GM10248 (cell line): ENCODE measurements around the gene ZNF462.

Experiments
- CTCF ChIA-PET: fragments of 300-600 bp; sonication (Branson Sonifier 250); formaldehyde crosslinking; extraction: SDS; loops from one replicate; lab custom pipeline; 2021; ENCODE audit warnings: antibody characterized with exemption; lab: Yijun Ruan, JAX
- POLR2A ChIA-PET: fragments of 350-650 bp; sonication (Branson Sonifier 250); formaldehyde crosslinking; extraction: SDS; loops from one replicate; lab custom pipeline; 2020; ENCODE audit warnings: antibody characterized with exemption; lab: Yijun Ruan, JAX
- DNase-seq: peaks from one replicate; pipeline ENCODE4 v3.0.0; 2012; ENCODE audit errors: extremely low spot score
- TF ChIP-seq, protein P1 (sequence below): IDR thresholded peaks from 2 replicates; pipeline ENCODE4 v1.5.1; 2012; ENCODE audit warnings: mild to moderate bottlenecking, low read depth; ENCODE audit errors: extremely low read depth, missing control alignments, control extremely low read depth

The ZNF462 gene

DNA sequence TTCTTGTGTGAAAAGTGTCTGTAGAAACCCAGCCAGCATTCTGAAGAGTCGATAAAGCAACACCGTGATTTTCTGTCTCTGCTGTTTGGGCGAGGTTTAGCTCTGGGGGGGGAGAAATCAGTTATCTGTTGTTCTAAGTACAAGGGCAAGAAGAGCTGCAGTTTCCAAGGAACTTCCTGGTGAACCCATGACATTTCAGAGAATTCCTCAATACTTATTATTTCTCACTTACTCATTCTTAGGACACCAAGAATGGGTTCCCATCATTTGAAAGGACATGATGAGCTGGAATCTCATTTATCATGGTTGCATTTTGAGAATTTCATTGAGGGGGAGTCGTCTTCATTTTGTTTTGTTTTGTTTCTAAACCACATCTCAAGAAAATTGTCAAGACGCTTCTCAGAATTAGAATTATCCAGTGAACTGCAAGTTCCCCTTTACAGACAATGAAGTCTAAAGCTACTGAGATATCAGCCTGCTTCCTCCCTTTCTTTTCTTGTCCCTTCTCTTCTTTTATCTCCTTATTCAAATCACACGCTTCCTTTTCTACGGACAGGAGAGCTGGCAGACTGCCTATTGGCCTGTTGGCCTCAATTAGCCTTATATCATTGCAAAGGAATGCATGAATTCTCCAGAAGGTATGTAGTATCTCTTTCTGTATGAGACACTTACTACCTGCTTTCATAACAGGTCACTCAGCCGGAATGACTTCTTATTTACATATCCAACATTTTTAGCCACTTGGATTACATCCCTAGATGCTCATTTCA, 53.7 kb downstream of the ZNF462 start:
- no peak for DNase-seq
- POLR2A ChIA-PET, result no interaction called here
- CTCF ChIA-PET, result interaction anchor here (1.2 kb wide), 1 partner anchor 11 kb away, joined by 4 read pairs; no protein-coding TSS in a partner anchor
- TF ChIP-seq, protein P1, sequence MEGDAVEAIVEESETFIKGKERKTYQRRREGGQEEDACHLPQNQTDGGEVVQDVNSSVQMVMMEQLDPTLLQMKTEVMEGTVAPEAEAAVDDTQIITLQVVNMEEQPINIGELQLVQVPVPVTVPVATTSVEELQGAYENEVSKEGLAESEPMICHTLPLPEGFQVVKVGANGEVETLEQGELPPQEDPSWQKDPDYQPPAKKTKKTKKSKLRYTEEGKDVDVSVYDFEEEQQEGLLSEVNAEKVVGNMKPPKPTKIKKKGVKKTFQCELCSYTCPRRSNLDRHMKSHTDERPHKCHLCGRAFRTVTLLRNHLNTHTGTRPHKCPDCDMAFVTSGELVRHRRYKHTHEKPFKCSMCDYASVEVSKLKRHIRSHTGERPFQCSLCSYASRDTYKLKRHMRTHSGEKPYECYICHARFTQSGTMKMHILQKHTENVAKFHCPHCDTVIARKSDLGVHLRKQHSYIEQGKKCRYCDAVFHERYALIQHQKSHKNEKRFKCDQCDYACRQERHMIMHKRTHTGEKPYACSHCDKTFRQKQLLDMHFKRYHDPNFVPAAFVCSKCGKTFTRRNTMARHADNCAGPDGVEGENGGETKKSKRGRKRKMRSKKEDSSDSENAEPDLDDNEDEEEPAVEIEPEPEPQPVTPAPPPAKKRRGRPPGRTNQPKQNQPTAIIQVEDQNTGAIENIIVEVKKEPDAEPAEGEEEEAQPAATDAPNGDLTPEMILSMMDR, result no peak

DNA sequence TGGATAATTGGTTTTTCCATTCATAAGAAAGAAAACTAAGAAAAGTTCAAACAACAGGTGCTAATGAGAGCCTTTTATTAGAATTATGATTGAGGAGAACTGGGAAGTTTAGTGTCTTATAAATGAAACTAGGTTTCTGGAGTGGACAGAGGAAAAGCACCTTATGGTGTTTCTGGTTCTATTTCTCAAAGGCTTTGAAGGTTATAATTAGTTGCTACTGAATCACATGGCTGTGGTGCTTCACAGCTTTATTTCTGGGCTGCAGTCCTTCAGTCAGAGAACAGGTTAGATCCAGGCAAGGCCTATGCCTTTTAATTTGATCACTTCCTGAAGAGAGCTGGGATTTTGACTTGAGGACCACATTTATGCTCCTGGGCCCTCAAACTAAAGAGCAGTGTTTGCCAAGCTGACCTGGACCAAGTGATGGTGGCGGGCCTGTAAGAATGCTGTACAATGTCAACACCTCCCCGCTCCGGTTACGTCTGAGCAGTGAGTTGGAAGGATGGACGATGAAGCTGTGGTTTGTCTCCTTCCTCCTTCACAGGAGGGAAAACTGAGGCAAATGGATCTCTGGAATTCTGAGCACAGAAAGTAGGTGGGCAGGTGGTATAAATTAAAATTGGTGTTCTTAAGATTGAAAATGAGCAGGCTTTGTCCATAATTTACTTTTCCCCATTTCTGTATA, 56.0 kb downstream of the ZNF462 start:
- CTCF ChIA-PET, result no interaction called here
- no peak for DNase-seq
- TF ChIP-seq, protein P1, result no peak
- POLR2A ChIA-PET, result no interaction called here

DNA sequence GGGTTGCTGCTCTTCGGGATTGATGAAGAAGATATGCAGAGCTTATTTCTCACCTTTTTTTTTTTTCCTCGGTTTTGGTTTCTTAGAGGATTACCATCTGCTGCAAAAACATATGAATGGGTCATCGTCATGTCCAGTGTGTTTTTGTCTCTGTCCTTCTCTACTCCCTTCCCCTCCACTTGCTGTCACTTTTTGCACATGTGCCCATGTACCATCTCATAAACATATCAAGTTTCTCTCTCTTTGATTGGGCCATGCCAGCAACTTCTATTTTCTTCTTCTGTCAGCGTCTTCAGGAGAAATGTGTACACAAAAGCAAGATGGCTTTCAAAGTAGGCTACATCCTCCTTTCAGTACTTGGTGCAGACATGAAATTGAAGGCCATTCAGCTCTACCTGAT, 57.1 kb downstream of the ZNF462 start:
- ChIA-PET POLR2A (no interaction called here), CTCF (no interaction called here)
- TF ChIP-seq, protein P1, result no peak
- DNase-seq, result no peak

DNA sequence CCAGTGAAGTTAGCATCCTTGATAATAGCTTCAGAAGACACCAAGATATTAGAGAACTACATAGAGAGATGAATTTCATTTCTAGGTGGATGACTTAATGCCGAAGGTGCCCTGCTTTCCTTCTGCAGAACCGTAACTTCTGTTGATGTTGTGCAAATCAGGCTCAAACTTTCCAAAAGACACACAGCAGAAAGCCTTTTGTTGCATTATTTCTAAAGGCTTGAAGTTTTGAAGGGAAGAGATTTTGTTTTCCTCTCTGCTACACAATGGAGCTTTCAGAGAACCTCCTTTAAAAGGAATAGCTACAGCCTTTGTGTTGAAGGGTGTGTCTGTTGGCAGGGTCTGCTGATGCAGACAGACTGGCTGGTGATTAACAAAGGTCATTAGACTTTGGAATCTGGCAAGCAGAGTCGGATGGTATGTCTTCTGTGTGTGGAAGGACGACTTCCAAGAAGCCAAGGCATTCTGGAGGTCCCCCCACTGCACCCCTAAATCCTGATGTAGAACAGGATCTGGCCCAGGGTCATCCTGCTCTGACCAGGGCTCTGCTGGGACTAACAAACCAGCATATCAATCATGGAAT, 57.8 kb downstream of the ZNF462 start:
- CTCF ChIA-PET, result no interaction called here
- no peak for DNase-seq
- TF ChIP-seq, protein P1, result no peak
- POLR2A ChIA-PET, result no interaction called here

DNA sequence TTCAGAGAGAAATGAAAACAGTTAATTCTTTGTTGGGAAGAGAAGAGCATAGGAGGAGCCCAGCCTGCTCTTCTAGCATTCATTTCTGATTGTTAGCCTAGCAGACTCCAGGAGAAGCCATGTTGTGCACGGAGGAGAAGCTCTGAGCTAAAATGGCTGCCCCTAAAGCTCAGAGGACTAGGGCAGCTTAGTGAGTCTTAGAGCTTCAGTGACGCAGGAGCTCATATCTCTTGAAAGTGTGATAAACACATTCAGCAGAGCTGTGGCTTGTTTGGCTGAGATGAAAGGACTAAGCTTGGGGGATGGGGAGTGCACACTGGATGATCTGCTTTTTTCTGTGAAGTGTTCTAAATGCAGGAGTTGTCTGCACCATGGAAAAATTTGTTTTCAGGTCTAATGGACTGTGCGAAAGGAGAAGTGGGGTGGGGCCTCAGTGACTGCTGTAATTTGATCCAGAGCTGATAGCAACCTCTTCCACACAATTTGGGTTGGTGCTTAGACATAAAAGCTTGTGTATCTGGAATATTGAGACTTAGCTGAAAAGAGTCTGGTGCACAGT, 58.5 kb downstream of the ZNF462 start:
- no peak for DNase-seq
- ChIA-PET POLR2A (no interaction called here), CTCF (no interaction called here)
- TF ChIP-seq, protein P1, result no peak

DNA sequence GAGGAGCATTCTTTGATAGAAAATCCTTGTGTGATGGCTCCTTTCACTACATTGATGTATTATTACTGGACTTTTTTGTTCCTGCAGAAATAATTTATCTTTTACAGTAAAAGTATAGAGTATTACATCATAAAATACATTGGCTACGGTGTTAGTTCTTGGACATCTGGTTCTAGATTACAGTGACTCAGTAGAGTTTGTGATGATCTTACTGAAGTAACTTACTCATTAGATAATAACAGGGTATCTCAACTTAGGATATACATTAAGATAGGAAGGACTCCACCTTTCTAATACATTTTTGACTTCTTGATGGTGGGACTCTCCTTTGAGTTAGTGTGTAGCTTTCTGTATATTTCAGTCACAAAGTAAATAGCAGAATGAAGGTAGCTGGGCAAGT, 59.1 kb downstream of the ZNF462 start:
- ChIA-PET CTCF (interaction anchor here (0.9 to 1.4 kb wide), 3 partner anchors 10 to 20 kb away, joined by 3 to 4 read pairs (median 3); no protein-coding TSS in a partner anchor), POLR2A (no interaction called here)
- TF ChIP-seq, protein P1, result no peak
- no peak for DNase-seq
